Caco-2 (cell line): ENCODE measurements around the gene CNEP1R1. TPM values are rescaled to one million over a fixed set of nuclear protein-coding genes. Genes with fewer than 3 reads are reported as not detected.

Experiments
- BruUV-seq: library from RNA; stranded (reverse); fragments of 400-500 nt; replicated peaks from 2 replicates; lab custom pipeline; 2021; lab: Mats Ljungman, UMichigan
- CTCF ChIA-PET: fragments of 300-600 bp; sonication (Branson Sonifier 250); formaldehyde crosslinking; loops from one replicate; lab custom pipeline; 2022; ENCODE audit warnings: antibody characterized with exemption; lab: Charles Lee
- POLR2A ChIA-PET: fragments of 300-600 bp; sonication (Branson Sonifier 250); formaldehyde crosslinking; loops from one replicate; lab custom pipeline; 2022; ENCODE audit warnings: antibody characterized with exemption; lab: Charles Lee
- DNase-seq, 2 experiments: peaks; one replicate each; pipeline versions ENCODE4 v3.0.0 to v3.0.0-alpha.2; 2020 to 2022
- H3K27me3 ChIP-seq: replicated peaks from 2 replicates; pipeline ENCODE4 v1.6.0; 2011; ENCODE audit warnings: low read length; ENCODE audit not compliant: control insufficient read depth, insufficient read depth
- H3K36me3 ChIP-seq: 2 replicates; pipeline ENCODE4 v1.5.1; 2011; ENCODE audit warnings: low read length; ENCODE audit not compliant: control insufficient read depth, insufficient read depth
- H3K4me1 ChIP-seq: fragments of 250-450 bp; sonication (Bioruptor Pico); 2 replicates; pipeline ENCODE4 v1.5.1; 2020; ENCODE audit warnings: mild to moderate bottlenecking
- H3K4me3 ChIP-seq: 2 replicates; pipeline ENCODE4 v1.5.1; 2011; ENCODE audit warnings: low read depth, mild to moderate bottlenecking, control low read depth, low read length
- H3K9me3 ChIP-seq: fragments of 250-450 bp; sonication (Bioruptor Pico); 2 replicates; pipeline ENCODE4 v1.5.1; 2020; ENCODE audit warnings: mild to moderate bottlenecking, moderate library complexity
- H3K27ac Mint-ChIP-seq: one replicate; pipeline ENCODE4 v1.8.0; 2022; ENCODE audit warnings: mixed read lengths; ENCODE audit not compliant: unreplicated experiment
- H3K27me3 Mint-ChIP-seq: one replicate; pipeline ENCODE4 v1.8.0; 2022; ENCODE audit warnings: mixed read lengths; ENCODE audit not compliant: insufficient read depth, unreplicated experiment
- H3K36me3 Mint-ChIP-seq: one replicate; pipeline ENCODE4 v1.8.0; 2022; ENCODE audit warnings: mild to moderate bottlenecking, mixed read lengths; ENCODE audit not compliant: insufficient read depth, unreplicated experiment
- H3K4me1 Mint-ChIP-seq: one replicate; pipeline ENCODE4 v1.8.0; 2022; ENCODE audit warnings: low read depth, mixed read lengths; ENCODE audit not compliant: unreplicated experiment
- H3K4me3 Mint-ChIP-seq: one replicate; pipeline ENCODE4 v1.8.0; 2022; ENCODE audit warnings: mild to moderate bottlenecking, moderate library complexity, mixed read lengths; ENCODE audit not compliant: unreplicated experiment
- H3K9me3 Mint-ChIP-seq: one replicate; pipeline ENCODE4 v1.8.0; 2022; ENCODE audit warnings: mixed read lengths; ENCODE audit not compliant: unreplicated experiment
- intact Hi-C: fragments of 100-400 bp; cut with micrococcal nuclease; formaldehyde crosslinking; loops from one replicate; pipeline ENCODE4 v1.10.0; 2022; ENCODE audit not compliant: unreplicated experiment
- total RNA-seq: library from RNA; stranded (reverse); gene quantifications from 2 replicates; pipeline ENCODE4 v1.2.3, GENCODE V29; 2022
- TF ChIP-seq, protein P1 (sequence below), 2 experiments: fragments of 200-600 bp in 1 of 2; IDR thresholded peaks; 1 replicate in 1 of 2; 2 replicates in 1 of 2; pipeline versions ENCODE4 v1.5.1 to v1.8.0; 2011 to 2022; ENCODE audit warnings: antibody characterized with exemption in 1 of 2, control low read depth in 1 of 2, inconsistent platforms in 1 of 2, low read depth in 1 of 2, low read length in 1 of 2, mild to moderate bottlenecking in 1 of 2, moderate library complexity in 1 of 2; ENCODE audit not compliant: insufficient read depth in 1 of 2, severe bottlenecking in 1 of 2, unreplicated experiment in 1 of 2

CNEP1R1 gene
- total RNA-seq, 1 experiment from 2014 or later: 39.4 TPM

DNA sequence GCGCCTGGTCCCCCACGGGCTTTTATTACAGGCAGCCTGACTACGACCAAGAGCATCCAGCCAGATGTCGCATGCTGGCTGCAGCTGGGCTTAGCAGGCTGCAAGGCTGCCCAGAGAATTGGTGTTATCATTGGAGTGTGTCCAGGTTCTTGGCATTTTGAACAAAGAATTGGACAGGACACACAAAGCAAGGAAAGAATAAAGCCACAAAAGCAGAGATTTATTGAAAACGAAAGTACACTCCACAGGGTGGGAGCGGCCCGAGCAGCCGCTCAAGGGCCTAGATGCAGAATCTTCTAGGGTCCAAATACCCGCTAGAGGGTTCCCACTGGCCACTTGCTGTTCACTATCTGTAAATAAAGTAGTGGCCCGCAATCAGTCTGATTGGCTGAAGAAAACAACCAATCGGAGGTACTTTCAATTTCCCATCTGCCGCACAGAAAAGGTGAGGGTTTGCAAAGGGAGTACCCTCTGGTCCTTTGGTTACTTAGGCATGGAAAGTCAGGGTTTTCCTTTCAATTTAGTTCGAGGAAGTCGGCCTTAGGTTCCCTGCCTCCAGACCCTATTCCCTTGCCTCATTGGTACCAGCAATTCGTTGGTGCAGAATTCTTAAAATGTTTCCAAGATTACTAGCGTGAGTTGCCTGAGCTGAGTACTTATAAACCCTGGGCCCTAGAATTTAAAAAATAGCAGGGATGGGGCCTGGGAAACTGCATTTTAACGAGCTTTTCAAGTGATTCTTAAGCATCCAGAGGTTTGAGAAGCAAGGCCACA lies 38.5 kb upstream of the CNEP1R1 start:
- Histone ChIP-seq H3K36me3 (no peaks in the 10 kb centered on the region), H3K4me3 (no peak overlapping the region), H3K9me3 (no peaks in the 10 kb centered on the region), H3K4me1 (no peaks in the 10 kb centered on the region), H3K27me3 (no peaks in the 10 kb centered on the region)
- POLR2A ChIA-PET: no interaction called here
- Mint-ChIP-seq H3K9me3 (no peaks in the 10 kb centered on the region), H3K4me3 (no peak overlapping the region), H3K27ac (no peak overlapping the region), H3K27me3 (no peaks in the 10 kb centered on the region), H3K4me1 (no peaks in the 10 kb centered on the region), H3K36me3 (no peaks in the 10 kb centered on the region)
- TF ChIP-seq, protein P1, sequence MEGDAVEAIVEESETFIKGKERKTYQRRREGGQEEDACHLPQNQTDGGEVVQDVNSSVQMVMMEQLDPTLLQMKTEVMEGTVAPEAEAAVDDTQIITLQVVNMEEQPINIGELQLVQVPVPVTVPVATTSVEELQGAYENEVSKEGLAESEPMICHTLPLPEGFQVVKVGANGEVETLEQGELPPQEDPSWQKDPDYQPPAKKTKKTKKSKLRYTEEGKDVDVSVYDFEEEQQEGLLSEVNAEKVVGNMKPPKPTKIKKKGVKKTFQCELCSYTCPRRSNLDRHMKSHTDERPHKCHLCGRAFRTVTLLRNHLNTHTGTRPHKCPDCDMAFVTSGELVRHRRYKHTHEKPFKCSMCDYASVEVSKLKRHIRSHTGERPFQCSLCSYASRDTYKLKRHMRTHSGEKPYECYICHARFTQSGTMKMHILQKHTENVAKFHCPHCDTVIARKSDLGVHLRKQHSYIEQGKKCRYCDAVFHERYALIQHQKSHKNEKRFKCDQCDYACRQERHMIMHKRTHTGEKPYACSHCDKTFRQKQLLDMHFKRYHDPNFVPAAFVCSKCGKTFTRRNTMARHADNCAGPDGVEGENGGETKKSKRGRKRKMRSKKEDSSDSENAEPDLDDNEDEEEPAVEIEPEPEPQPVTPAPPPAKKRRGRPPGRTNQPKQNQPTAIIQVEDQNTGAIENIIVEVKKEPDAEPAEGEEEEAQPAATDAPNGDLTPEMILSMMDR (IDR thresholded peaks at IDR 0.05; ENCODE audit: insufficient read depth in 1 of 2, low read depth in 1 of 2, low read length in 1 of 2, severe bottlenecking in 1 of 2, unreplicated experiment in 1 of 2): no peak
- BruUV-seq: no TSS peak
- DNase-seq: no peak
- CTCF ChIA-PET: interaction anchor here (0.6 kb wide), 1 partner anchor 10 kb away, joined by 3 read pairs; no protein-coding TSS in a partner anchor
- intact Hi-C loops: no loop called here

DNA sequence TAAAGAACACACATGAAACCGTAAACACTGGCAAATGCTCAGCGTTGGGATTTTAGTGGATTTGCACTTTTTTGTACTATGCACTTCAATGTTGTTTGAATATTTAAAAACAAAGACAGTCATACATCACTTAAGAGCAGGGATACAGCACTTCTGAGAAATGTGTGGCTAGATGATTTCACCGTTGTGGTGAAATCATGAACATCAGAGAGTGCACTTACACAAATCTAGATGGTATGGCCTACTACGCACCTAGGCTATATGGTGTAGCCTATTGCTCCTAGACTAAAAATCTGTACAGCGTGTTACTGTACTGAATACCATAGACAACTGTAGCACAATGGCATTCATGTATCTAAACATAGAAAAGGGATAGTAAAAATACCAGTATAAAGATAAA lies 37.6 kb upstream of the CNEP1R1 start:
- H3K4me1 Mint-ChIP-seq: no peaks in the 10 kb centered on the region
- H3K9me3 Mint-ChIP-seq: no peaks in the 10 kb centered on the region
- Histone ChIP-seq H3K4me1 (no peaks in the 10 kb centered on the region), H3K36me3 (no peaks in the 10 kb centered on the region), H3K27me3 (no peaks in the 10 kb centered on the region), H3K4me3 (no peak overlapping the region), H3K9me3 (no peaks in the 10 kb centered on the region)
- H3K27me3 Mint-ChIP-seq: no peaks in the 10 kb centered on the region
- TF ChIP-seq, protein P1 (IDR thresholded peaks at IDR 0.05; ENCODE audit: insufficient read depth in 1 of 2, low read depth in 1 of 2, low read length in 1 of 2, severe bottlenecking in 1 of 2, unreplicated experiment in 1 of 2): no peak
- ChIA-PET CTCF (no interaction called here), POLR2A (no interaction called here)
- no TSS peak for BruUV-seq
- H3K4me3 Mint-ChIP-seq: no peak overlapping the region
- no peak for DNase-seq
- H3K27ac Mint-ChIP-seq: no peak overlapping the region
- intact Hi-C loops: no loop called here
- no peaks in the 10 kb centered on the region for H3K36me3 Mint-ChIP-seq

DNA sequence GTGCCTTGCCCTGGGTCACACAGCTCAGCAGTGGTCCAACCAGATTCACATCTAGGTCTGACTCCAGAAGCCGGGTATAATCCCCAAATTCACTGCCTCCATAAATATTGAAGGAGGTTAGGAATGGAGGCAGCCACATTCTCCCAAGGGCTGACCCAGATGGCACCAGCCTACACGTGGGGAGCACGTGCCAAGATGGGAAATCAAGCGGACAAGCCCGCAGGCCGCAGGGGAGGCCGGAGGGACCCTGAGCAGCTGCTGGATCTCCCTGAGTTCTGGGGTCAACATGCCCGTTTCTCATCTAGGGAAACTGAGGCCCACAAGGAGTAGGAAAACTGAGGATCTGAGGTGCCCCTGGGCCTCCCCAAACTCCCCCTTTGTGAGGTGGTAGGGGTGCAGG lies 32.2 kb upstream of the CNEP1R1 start:
- Mint-ChIP-seq H3K36me3 (no peaks in the 10 kb centered on the region), H3K27ac (no peak overlapping the region), H3K9me3 (no peaks in the 10 kb centered on the region), H3K27me3 (no peaks in the 10 kb centered on the region), H3K4me3 (no peak overlapping the region), H3K4me1 (no peaks in the 10 kb centered on the region)
- POLR2A ChIA-PET: no interaction called here
- Histone ChIP-seq H3K4me3 (no peak overlapping the region), H3K9me3 (no peaks in the 10 kb centered on the region), H3K36me3 (no peaks in the 10 kb centered on the region), H3K4me1 (no peaks in the 10 kb centered on the region), H3K27me3 (no peaks in the 10 kb centered on the region; the same call in 1 of the 2 replicates)
- intact Hi-C loops: no loop called here
- TF ChIP-seq, protein P1 (IDR thresholded peaks at IDR 0.05; ENCODE audit: insufficient read depth in 1 of 2, low read depth in 1 of 2, low read length in 1 of 2, severe bottlenecking in 1 of 2, unreplicated experiment in 1 of 2): no peak
- DNase-seq: no peak
- BruUV-seq: no TSS peak
- CTCF ChIA-PET: interaction anchor here (0.6 to 1.0 kb wide), 2 partner anchors 35 to 159 kb away, joined by 3 read pairs; no protein-coding TSS in a partner anchor
